ENCODE results near the gene SRGAP2C.
"Not testable (repeated sequence)": the region's sequence is repeated elsewhere in the genome, so short reads cannot be mapped to it uniquely, and the experiment has no call there.

SRGAP2C gene

GRCh38 chr1:121186191-121186590 is 1.4 kb downstream of the SRGAP2C start:
- DNase-seq (ENCODE audit: low read depth): not testable (repeated sequence)

DNA sequence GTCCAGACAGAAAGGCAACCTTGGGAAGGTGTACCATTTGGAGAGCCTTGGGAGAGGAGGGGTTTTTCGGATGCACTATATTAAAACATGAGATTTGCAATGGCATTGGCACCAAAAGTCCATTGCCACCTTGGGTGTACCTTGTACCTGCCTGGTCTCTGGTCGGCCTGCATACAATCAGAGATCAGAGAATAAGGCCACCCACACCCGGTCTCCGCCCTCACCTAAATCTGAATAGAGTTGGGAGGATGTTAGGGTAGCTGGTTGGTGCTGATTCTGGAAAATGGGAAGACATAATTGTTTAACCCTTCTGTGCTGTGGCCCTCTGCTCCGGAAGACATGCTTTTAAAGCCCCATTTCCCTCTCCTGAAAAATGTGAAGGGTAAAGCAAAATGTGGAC is 3.1 kb downstream of the SRGAP2C start:
- not testable (repeated sequence) for DNase-seq (ENCODE audit: low read depth)

DNA sequence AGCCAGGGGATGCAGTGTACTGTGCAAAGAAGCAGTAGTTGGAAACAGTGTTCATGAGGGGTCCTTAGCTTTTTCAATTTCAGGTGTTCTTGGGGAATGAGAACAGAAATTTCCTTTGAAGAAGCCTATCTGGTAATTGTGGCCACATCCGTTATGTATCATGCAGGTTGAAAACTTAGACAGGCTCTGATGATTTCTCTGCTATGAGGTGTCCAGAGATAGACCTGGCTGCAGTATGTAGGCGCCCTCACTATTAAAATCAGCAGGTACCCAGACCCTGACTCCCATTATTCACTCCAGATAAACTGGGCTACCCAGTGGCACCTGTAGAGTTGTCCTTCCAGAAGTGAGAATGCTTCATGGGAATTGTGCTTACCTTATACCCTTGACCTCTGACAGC is 7.7 kb downstream of the SRGAP2C start:
- not testable (repeated sequence) for DNase-seq (ENCODE audit: low read depth)

DNA sequence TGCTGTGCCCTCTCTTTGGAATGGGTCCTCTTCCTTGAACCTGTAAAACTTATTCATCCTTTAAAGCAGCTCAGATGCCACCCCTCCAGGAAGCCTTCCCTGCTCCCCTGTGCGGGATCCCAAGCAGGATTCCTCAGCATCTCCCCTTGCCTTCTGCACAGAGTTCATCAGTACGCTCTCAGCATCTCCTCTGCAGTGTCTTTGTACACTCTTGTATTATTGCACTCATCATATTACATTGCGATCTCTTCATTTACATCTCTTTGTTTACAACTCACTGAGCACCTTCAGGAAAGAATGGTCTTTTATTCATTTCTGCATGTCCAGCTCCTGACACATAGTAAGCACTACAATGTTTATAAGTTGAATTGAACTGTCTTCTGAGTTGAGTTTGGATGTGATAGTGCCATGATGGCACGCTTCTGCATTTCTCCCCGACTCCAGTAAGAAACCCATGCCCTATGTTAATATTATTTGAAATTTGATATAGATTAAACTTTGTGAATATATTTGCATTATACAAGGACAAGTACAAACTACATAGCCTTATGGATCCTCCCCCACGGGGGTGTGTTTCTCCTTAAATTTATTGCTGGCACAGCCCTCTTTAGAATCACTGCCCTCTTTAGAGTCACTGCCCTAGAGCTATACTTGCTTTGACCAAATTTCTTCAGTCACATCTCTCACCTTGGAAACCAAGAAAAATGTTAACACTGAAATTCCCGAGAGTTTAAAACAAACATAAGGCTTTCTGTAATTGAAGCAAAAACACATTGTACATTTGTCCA is 12.5 kb downstream of the SRGAP2C start:
- DNase-seq (ENCODE audit: low read depth): not testable (repeated sequence)

GRCh38 chr1:121199763-121200162 is 15.0 kb downstream of the SRGAP2C start:
- not testable (repeated sequence) for DNase-seq (ENCODE audit: low read depth)

GRCh38 chr1:121200232-121200631 is 15.5 kb downstream of the SRGAP2C start:
- not testable (repeated sequence) for DNase-seq (ENCODE audit: low read depth)

DNA sequence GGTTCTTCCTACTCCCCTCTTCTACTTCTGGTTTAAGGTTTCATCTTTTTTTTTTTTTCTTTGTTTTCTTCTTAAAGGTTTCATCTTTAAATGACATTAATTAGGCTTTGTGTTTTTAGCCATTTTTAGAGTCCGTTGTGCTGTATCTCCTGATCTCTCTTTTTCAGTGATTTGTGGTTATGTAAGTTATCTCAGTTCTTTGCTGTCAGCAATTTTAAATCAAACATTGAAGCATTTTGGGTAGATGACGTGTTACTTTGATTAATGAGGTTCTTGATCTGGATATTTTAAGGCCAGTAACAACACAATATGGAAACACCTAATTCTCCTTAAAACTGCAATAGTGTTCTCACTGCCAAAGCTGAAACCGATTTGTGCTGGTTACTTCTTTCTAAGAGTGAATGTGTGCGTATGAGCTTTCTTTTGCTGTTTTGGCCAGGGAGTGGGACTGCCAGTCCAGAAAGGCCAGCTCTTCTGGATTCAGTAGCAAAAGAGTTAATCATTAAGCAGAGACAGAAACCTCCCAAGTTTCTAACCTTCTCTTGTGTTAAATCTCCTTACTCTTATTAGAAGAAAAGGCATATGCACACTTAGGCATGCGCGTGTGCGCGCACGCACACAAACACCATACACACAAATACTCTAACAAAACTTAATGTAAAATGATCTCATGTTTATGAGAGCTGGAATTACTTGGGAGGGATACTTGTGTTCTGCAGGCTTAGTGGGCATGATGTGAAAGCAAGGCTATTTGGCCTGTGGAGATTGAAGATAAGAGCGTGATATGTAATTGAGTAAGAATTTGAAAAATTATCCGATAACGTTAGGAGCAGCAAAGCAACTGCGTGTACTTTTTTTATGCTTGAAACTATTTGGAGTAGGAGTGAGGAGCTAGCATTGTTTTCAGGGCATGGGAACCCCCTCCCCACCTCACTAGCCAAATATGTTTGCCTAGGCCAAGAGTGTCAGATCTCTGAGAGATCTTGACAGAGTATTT is 16.5 kb downstream of the SRGAP2C start:
- not testable (repeated sequence) for DNase-seq (ENCODE audit: low read depth)

- not testable (repeated sequence) for DNase-seq (ENCODE audit: low read depth)
These were observed 18.2 kb downstream of the SRGAP2C start for GRCh38 chr1:121202986-121203385.

GRCh38 chr1:121205786-121206711 is 21.3 kb downstream of the SRGAP2C start:
- not testable (repeated sequence) for DNase-seq (ENCODE audit: low read depth)

GRCh38 chr1:121207328-121207727 is 22.6 kb downstream of the SRGAP2C start:
- not testable (repeated sequence) for DNase-seq (ENCODE audit: low read depth)

- not testable (repeated sequence) for DNase-seq (ENCODE audit: low read depth)
These were observed 23.6 kb downstream of the SRGAP2C start for GRCh38 chr1:121208375-121208774.

DNA sequence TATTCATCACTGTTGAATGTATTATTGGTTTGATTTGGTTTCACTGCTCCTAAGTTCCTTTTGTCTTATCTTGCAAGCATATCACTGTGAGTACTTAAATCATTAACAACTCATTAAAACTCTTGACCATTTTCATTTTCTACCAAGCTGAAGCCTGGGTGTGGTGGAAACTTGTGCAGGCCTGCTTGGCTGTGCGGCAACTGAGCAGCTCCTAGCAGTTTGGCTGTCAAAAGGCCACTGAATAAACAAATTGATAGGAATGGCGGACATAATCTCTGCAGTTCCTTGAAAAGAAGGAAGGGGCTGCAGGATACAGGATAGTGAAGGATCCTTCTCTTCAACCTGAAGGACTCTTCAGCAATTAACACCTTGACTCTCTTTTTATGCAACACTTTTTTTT is 26.0 kb downstream of the SRGAP2C start:
- DNase-seq (ENCODE audit: low read depth): not testable (repeated sequence)

DNA sequence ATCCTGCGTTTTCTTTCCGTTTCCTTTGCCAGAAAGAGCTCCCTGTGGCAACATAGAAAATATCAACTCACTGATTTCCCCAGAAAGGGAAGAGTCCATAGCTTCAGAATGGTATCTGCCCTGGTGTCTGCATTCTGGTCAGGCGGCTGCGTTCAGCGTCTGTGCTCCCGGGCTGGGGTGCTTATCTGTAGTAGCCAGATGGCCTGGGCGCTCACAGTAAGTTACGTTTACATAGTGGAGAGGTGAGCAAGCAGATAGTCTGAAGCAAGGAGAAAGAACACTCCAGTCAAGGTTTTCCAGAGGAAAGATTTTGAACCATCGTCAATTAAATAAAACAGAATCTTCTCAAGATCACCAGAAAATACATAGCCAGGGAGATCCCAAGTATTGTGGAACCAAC is 28.7 kb downstream of the SRGAP2C start:
- not testable (repeated sequence) for DNase-seq (ENCODE audit: low read depth)

GRCh38 chr1:121214544-121215156 is 29.9 kb downstream of the SRGAP2C start:
- not testable (repeated sequence) for DNase-seq (ENCODE audit: low read depth)

DNA sequence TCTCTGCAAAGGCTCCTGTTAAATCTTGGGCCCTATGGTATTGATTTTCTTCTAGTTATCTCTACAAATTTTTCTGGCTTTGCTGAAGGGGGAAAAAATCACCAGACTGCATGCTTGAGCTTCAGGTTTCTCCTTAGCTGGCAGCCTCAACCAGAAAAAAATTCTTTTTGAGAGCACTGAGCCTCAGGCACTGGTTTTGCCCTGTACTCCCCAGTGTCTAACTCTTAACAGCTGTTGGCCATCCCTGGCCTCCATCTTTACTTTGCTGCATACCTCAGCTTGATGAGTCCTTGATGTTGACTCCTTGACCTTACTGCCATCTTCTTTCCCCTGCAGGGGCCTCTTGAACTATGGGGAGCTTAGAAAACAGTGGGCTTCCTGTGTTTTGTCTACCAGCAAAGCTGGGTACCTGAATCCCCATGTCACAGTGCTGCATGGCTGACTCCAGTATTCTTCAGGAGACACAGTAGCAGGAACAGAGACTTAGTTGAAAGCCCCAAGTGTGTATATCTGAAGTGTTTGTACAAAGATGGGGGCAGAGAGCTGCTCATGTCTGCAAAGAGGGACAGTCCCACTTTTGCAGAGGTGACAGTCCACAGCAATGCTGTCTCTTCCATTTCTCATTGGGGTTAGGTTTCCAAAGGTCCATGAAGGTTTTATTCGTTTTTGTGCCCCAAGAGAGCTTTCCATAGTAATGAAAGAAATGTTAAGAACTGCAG is 31.1 kb downstream of the SRGAP2C start:
- DNase-seq (ENCODE audit: low read depth): not testable (repeated sequence)

GRCh38 chr1:121216676-121217075 is 31.9 kb downstream of the SRGAP2C start:
- not testable (repeated sequence) for DNase-seq (ENCODE audit: low read depth)

- not testable (repeated sequence) for DNase-seq (ENCODE audit: low read depth)
These were observed 37.0 kb downstream of the SRGAP2C start for GRCh38 chr1:121221770-121222169.

GRCh38 chr1:121224714-121225113 is 39.9 kb downstream of the SRGAP2C start:
- not testable (repeated sequence) for DNase-seq (ENCODE audit: low read depth)

DNA sequence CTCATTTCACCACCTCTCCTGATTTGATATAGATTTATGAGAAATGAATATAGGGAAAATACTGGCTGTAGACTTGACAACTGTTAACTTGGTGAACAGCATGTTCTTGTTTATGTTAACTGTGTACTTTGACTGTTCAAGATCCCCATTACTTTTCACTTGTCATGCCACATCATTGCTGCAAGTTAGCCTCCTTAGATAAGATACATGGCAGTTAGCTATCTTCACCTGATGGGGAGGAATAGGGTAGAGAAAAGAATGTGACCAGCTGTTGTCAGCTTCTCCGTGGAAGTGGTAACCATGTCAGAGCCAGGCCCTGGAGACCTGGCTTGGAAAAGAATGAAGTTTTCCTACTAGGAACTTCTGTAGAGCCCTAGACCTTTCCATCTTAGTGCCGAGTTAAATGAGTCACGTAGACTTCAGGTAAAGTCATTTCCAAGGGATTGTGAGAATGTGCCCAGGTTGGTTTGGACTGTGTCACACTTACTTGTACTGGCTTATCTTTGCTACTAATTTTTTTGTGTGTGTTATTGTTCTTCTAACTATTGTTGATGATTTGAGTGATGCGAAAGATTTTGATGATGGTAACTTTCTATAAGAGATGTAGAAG is 41.6 kb downstream of the SRGAP2C start:
- DNase-seq (ENCODE audit: low read depth): not testable (repeated sequence)

DNA sequence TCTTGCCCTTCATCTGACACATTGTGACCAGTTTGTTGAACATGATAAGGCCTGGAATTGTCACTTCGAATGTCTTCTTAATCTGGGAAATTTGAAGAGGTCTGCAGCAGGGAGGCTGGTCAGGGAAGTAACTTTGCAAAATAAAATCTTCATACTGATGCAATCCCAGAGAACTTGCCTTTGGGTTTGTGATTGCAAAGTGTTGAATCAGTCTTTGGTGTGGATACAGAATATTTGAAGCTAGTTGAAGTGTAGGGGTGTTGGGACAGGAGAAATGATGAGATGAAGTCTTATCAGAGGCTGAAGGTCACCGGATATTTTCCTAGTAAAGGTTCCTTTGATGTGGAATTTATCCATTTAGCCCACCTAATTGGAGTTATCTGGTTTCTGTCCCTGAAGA is 42.1 kb downstream of the SRGAP2C start:
- DNase-seq (ENCODE audit: low read depth): not testable (repeated sequence)
